NT2/D1 (cell line): ENCODE results near the gene HHATL.

Experiments used
- SUZ12 ChIP-seq: IDR thresholded peaks from 2 replicates; pipeline ENCODE4 v1.6.1; 2011; ENCODE audit not compliant: insufficient read length, insufficient read depth; ENCODE audit errors: extremely low read depth
- YY1 ChIP-seq: IDR thresholded peaks from 2 replicates; pipeline ENCODE4 v1.6.1; 2011; ENCODE audit not compliant: insufficient read length, insufficient read depth
- ZNF274 ChIP-seq: IDR thresholded peaks from 2 replicates; pipeline ENCODE4 v1.6.1; 2011; ENCODE audit warnings: mild to moderate bottlenecking, low read depth, low read length

- TF ChIP-seq SUZ12 = no peak
- TF ChIP-seq YY1 = no peak
- no peak for TF ChIP-seq ZNF274
Observed at GRCh38 chr3:42690766-42691680, 11.6 kb downstream of the HHATL start.
